ENCODE measurements around the gene ANKRD23.

Gene ANKRD23

GRCh38 chr2:96883306-96883705 lies 39.5 kb upstream of the ANKRD23 start:
- TF ChIP-seq CTCF (IDR thresholded peaks at IDR 0.05): no peak
- no peak for DNase-seq
- Mint-ChIP-seq H3K36me3 (ENCODE audit: low read depth) (no peaks in the 10 kb centered on the region), H3K9me3 (no peaks in the 10 kb centered on the region), H3K27me3 (ENCODE audit: low read depth, poor library complexity) (peaks cover 3% of the 10 kb centered on the region), H3K4me3 (no peak overlapping the region), H3K27ac (no peak overlapping the region), H3K4me1 (peaks cover 86% of the 10 kb centered on the region)

DNA sequence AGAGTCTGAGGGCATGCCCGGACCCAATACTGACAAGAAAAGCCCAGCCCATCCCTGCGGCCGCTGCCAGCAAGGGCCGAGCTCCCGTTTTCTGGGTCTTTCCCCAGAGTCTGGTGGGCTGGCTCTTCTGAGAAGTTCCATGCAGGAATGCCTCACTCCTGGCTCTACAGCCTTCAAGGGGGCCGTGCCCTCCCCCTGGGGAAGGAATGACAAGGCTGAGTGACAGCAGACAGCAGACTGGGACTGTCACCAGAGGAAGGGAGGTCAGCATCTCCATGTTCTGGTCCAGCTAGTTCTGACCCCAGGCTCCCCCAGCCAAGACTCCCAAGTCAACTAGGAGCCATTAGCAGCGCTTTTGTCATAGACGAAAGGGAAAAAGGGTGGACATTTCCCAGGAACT lies 39.1 kb upstream of the ANKRD23 start:
- Mint-ChIP-seq H3K27me3 (ENCODE audit: low read depth, poor library complexity) (peaks cover 3% of the 10 kb centered on the region), H3K9me3 (no peaks in the 10 kb centered on the region), H3K4me3 (no peak overlapping the region), H3K36me3 (ENCODE audit: low read depth) (no peaks in the 10 kb centered on the region), H3K4me1 (peaks cover 86% of the 10 kb centered on the region), H3K27ac (no peak overlapping the region)
- TF ChIP-seq CTCF (IDR thresholded peaks at IDR 0.05): no peak
- no peak for DNase-seq

GRCh38 chr2:96882230-96882629 lies 38.4 kb upstream of the ANKRD23 start:
- Mint-ChIP-seq H3K4me1 (peaks cover 85% of the 10 kb centered on the region), H3K9me3 (no peaks in the 10 kb centered on the region), H3K36me3 (ENCODE audit: low read depth) (no peaks in the 10 kb centered on the region), H3K27ac (no peak overlapping the region), H3K4me3 (no peak overlapping the region), H3K27me3 (ENCODE audit: low read depth, poor library complexity) (peaks cover 3% of the 10 kb centered on the region)
- TF ChIP-seq CTCF (IDR thresholded peaks at IDR 0.05): no peak
- peak; percentile 30 for DNase-seq

GRCh38 chr2:96881349-96882195 lies 37.8 kb upstream of the ANKRD23 start:
- no peak overlapping the region for H3K4me3 Mint-ChIP-seq
- peaks cover 3% of the 10 kb centered on the region for H3K27me3 Mint-ChIP-seq (ENCODE audit: low read depth, poor library complexity)
- no peak overlapping the region for H3K27ac Mint-ChIP-seq
- peaks cover 86% of the 10 kb centered on the region for H3K4me1 Mint-ChIP-seq
- H3K36me3 Mint-ChIP-seq (ENCODE audit: low read depth): no peaks in the 10 kb centered on the region
- DNase-seq: no peak
- TF ChIP-seq CTCF (IDR thresholded peaks at IDR 0.05): no peak
- H3K9me3 Mint-ChIP-seq: no peaks in the 10 kb centered on the region

- H3K4me3 Mint-ChIP-seq: no peak overlapping the region
- H3K27ac Mint-ChIP-seq: no peak overlapping the region
- no peak for TF ChIP-seq CTCF (IDR thresholded peaks at IDR 0.05)
- H3K27me3 Mint-ChIP-seq (ENCODE audit: low read depth, poor library complexity): peaks cover 3% of the 10 kb centered on the region
- peaks cover 86% of the 10 kb centered on the region for H3K4me1 Mint-ChIP-seq
- no peak for DNase-seq
- no peaks in the 10 kb centered on the region for H3K36me3 Mint-ChIP-seq (ENCODE audit: low read depth)
- no peaks in the 10 kb centered on the region for H3K9me3 Mint-ChIP-seq
Observed at GRCh38 chr2:96880891-96881273, 37.1 kb upstream of the ANKRD23 start.

- H3K4me3 Mint-ChIP-seq: peak overlapping the region; percentile 13
- H3K27me3 Mint-ChIP-seq (ENCODE audit: low read depth, poor library complexity): peaks cover 3% of the 10 kb centered on the region
- peaks cover 89% of the 10 kb centered on the region for H3K4me1 Mint-ChIP-seq
- peak overlapping the region; percentile 66 for H3K27ac Mint-ChIP-seq
- H3K36me3 Mint-ChIP-seq (ENCODE audit: low read depth): no peaks in the 10 kb centered on the region
- no peak for TF ChIP-seq CTCF (IDR thresholded peaks at IDR 0.05)
- DNase-seq: no peak
- H3K9me3 Mint-ChIP-seq: no peaks in the 10 kb centered on the region
Observed at GRCh38 chr2:96879545-96880040, 35.8 kb upstream of the ANKRD23 start.

Measured in nephron progenitor cell (in vitro differentiated cells).